GM12865 (cell line): ENCODE data around the gene RIPOR3.

Experiments used
- DNase-seq: peaks from one replicate; pipeline ENCODE4 v3.0.0; 2010; ENCODE audit warnings: low read depth
- H3K4me3 ChIP-seq: 2 replicates; pipeline ENCODE4 v1.5.1; 2011; ENCODE audit warnings: mild to moderate bottlenecking, low read depth, low read length, control low read depth
- CTCF ChIP-seq: IDR thresholded peaks from 2 replicates; pipeline ENCODE4 v1.5.1; 2011; ENCODE audit warnings: low read length, control low read depth, low read depth, inconsistent platforms; ENCODE audit not compliant: insufficient read depth; ENCODE audit errors: missing control alignments

The RIPOR3 gene

GRCh38 chr20:50559149-50559548, 132.2 kb downstream of the RIPOR3 start:
- DNase-seq: no peak
- TF ChIP-seq CTCF: no peak
- no peak overlapping the region for H3K4me3 ChIP-seq

- no peak for DNase-seq
- H3K4me3 ChIP-seq: no peak overlapping the region
- TF ChIP-seq CTCF: no peak
These were observed 132.8 kb downstream of the RIPOR3 start for GRCh38 chr20:50558483-50558925.

GRCh38 chr20:50557549-50558134, 133.7 kb downstream of the RIPOR3 start:
- DNase-seq: no peak
- TF ChIP-seq CTCF: no peak

GRCh38 chr20:50555662-50556061, 135.7 kb downstream of the RIPOR3 start:
- no peak for DNase-seq
- TF ChIP-seq CTCF: no peak
- no peak overlapping the region for H3K4me3 ChIP-seq

More at GRCh38 chr20:50557549-50558134, 133.7 kb downstream of the RIPOR3 start:
- no peak overlapping the region for H3K4me3 ChIP-seq

GRCh38 chr20:50554694-50555579, 136.4 kb downstream of the RIPOR3 start:
- no peak for TF ChIP-seq CTCF
- no peak overlapping the region for H3K4me3 ChIP-seq
- no peak for DNase-seq

- H3K4me3 ChIP-seq: no peak overlapping the region
- TF ChIP-seq CTCF: no peak
- no peak for DNase-seq
These were observed 138.4 kb downstream of the RIPOR3 start for GRCh38 chr20:50552979-50553378.
